ENCODE measurements around the gene COPZ2.

DNA sequence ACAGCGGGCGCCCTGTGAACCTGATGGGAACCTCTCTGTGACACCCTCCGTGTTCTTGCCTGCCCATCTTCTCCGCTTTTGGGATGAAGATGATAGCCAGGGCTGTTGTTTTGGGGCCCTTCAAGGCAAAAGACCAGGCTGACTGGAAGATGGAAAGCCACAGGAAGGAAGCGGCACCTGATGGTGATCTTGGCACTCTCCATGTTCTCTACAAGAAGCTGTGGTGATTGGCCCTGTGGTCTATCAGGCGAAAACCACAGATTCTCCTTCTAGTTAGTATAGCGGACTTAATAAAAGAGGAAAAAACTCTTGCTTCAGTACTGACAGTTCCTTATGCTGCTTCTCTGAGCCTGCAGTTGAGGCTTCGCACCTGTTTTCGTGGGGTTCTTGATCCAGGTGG is 56.1 kb downstream of the COPZ2 start:
- TF ChIP-seq, protein P1, sequence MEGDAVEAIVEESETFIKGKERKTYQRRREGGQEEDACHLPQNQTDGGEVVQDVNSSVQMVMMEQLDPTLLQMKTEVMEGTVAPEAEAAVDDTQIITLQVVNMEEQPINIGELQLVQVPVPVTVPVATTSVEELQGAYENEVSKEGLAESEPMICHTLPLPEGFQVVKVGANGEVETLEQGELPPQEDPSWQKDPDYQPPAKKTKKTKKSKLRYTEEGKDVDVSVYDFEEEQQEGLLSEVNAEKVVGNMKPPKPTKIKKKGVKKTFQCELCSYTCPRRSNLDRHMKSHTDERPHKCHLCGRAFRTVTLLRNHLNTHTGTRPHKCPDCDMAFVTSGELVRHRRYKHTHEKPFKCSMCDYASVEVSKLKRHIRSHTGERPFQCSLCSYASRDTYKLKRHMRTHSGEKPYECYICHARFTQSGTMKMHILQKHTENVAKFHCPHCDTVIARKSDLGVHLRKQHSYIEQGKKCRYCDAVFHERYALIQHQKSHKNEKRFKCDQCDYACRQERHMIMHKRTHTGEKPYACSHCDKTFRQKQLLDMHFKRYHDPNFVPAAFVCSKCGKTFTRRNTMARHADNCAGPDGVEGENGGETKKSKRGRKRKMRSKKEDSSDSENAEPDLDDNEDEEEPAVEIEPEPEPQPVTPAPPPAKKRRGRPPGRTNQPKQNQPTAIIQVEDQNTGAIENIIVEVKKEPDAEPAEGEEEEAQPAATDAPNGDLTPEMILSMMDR (IDR thresholded peaks at IDR 0.05; ENCODE audit: borderline replicate concordance, extremely low read depth, low read length, poor library complexity, severe bottlenecking): no peak
- no peak for TF ChIP-seq EZH2 (IDR thresholded peaks at IDR 0.05; ENCODE audit: borderline replicate concordance, low read depth, low read length, severe bottlenecking)

Measured in DND-41 (cell line).